GM23338 (cell line): Measurements from ENCODE around the gene CTU1. TPM values are rescaled to one million over a fixed set of nuclear protein-coding genes. Genes with fewer than 3 reads are reported as not detected.

Source experiments
- ATAC-seq: fragments of 200-7000 bp; cut with Tn5 transposase; 3 replicates; pipeline ENCODE4 v1.9.1; 2020
- DNase-seq: peaks from one replicate; pipeline ENCODE4 v3.0.0-alpha.2; 2015; ENCODE audit warnings: low spot score
- H2AFZ ChIP-seq: fragments of 200-600 bp; sonication (generic); 2 replicates; pipeline ENCODE4 v1.8.0; 2016; ENCODE audit warnings: antibody characterized with exemption, mild to moderate bottlenecking, moderate library complexity
- H3F3A ChIP-seq: fragments of 200-600 bp; sonication (generic); replicated peaks from 2 replicates; pipeline ENCODE4 v1.8.0; 2017; ENCODE audit warnings: antibody characterized with exemption, mixed run types, low read depth
- H3K27ac ChIP-seq: fragments of 200-600 bp; sonication (generic); 2 replicates; pipeline ENCODE4 v1.6.1; 2016; ENCODE audit warnings: low read depth
- H3K27me3 ChIP-seq: fragments of 200-600 bp; sonication (generic); 2 replicates; pipeline ENCODE4 v1.8.0; 2016; ENCODE audit warnings: mild to moderate bottlenecking, mixed run types, moderate library complexity; ENCODE audit not compliant: insufficient read depth
- H3K36me3 ChIP-seq: fragments of 200-600 bp; sonication (generic); 2 replicates; pipeline ENCODE4 v1.8.0; 2016; ENCODE audit warnings: mild to moderate bottlenecking; ENCODE audit not compliant: insufficient read depth
- H3K4me1 ChIP-seq: fragments of 200-600 bp; sonication (generic); 2 replicates; pipeline ENCODE4 v1.8.0; 2016; ENCODE audit warnings: mild to moderate bottlenecking, moderate library complexity; ENCODE audit not compliant: insufficient read depth
- H3K4me2 ChIP-seq: fragments of 200-600 bp; sonication (generic); 2 replicates; pipeline ENCODE4 v1.7.1; 2017; ENCODE audit warnings: mixed run types
- H3K4me3 ChIP-seq: fragments of 200-600 bp; sonication (generic); 2 replicates; pipeline ENCODE4 v1.6.1; 2016; ENCODE audit warnings: mixed run types
- H3K79me2 ChIP-seq: fragments of 200-600 bp; sonication (generic); replicated peaks from 2 replicates; pipeline ENCODE4 v1.8.0; 2017; ENCODE audit warnings: mild to moderate bottlenecking; ENCODE audit not compliant: insufficient read depth
- H3K9me2 ChIP-seq: fragments of 200-600 bp; sonication (generic); 2 replicates; pipeline ENCODE4 v1.8.0; 2017; ENCODE audit not compliant: insufficient read depth
- H4K20me1 ChIP-seq: fragments of 200-600 bp; sonication (generic); replicated peaks from 2 replicates; pipeline ENCODE4 v1.8.0; 2017; ENCODE audit warnings: mild to moderate bottlenecking; ENCODE audit not compliant: insufficient read depth
- H3K27ac Mint-ChIP-seq: 2 replicates; pipeline ENCODE4 v1.8.0; 2020; ENCODE audit warnings: inconsistent platforms, mild to moderate bottlenecking, moderate library complexity, mixed read lengths
- H3K27me3 Mint-ChIP-seq: 3 replicates; pipeline ENCODE4 v1.8.0; 2022; ENCODE audit warnings: low read depth, mild to moderate bottlenecking, moderate library complexity, mixed read lengths, inconsistent platforms; ENCODE audit not compliant: insufficient read depth, poor library complexity
- H3K36me3 Mint-ChIP-seq: 3 replicates; pipeline ENCODE4 v1.8.0; 2021; ENCODE audit warnings: low read depth, mild to moderate bottlenecking, inconsistent platforms, moderate library complexity, mixed read lengths
- H3K4me1 Mint-ChIP-seq: 3 replicates; pipeline ENCODE4 v1.8.0; 2020; ENCODE audit warnings: mild to moderate bottlenecking, inconsistent platforms, mixed read lengths
- H3K4me3 Mint-ChIP-seq: 3 replicates; pipeline ENCODE4 v1.8.0; 2021; ENCODE audit warnings: moderate library complexity, mild to moderate bottlenecking, inconsistent platforms, mixed read lengths
- H3K9me3 Mint-ChIP-seq: 3 replicates; pipeline ENCODE4 v1.8.0; 2020; ENCODE audit warnings: moderate library complexity, mild to moderate bottlenecking, inconsistent platforms, mixed read lengths
- CREB1 ChIP-seq: fragments of 250-450 bp; sonication (Bioruptor Pico); IDR thresholded peaks from 2 replicates; pipeline ENCODE4 v1.5.0; 2020; ENCODE audit warnings: low read depth, mild to moderate bottlenecking, moderate library complexity
- CTCF ChIP-seq, 2 experiments: fragments of 200-600 bp in 1 of 2; sonication (generic) in 1 of 2; conservative IDR thresholded peaks; 2 replicates each; pipeline versions ENCODE4 v1.5.1 to v1.6.1; 2016 to 2017; ENCODE audit warnings: antibody characterized with exemption in 2 of 2, low read depth in 2 of 2, mild to moderate bottlenecking in 2 of 2, moderate library complexity in 1 of 2
- EZH2 ChIP-seq: fragments of 200-600 bp; sonication (generic); IDR thresholded peaks from one replicate; pipeline ENCODE4 v1.8.0; 2017; ENCODE audit warnings: antibody characterized with exemption, mild to moderate bottlenecking, low read depth; ENCODE audit not compliant: unreplicated experiment
- EZH2phosphoT487 ChIP-seq: fragments of 200-600 bp; sonication (generic); IDR thresholded peaks from one replicate; pipeline ENCODE4 v1.8.1; 2018; ENCODE audit warnings: antibody characterized with exemption; ENCODE audit not compliant: unreplicated experiment
- JUNB ChIP-seq: IDR thresholded peaks from one replicate; pipeline ENCODE4 v1.6.1; 2016; ENCODE audit warnings: antibody characterized with exemption; ENCODE audit not compliant: unreplicated experiment
- NANOG ChIP-seq: IDR thresholded peaks from 2 replicates; pipeline ENCODE4 v1.6.1; 2016; ENCODE audit warnings: antibody characterized with exemption, borderline replicate concordance
- POLR2AphosphoS5 ChIP-seq: IDR thresholded peaks from 2 replicates; pipeline ENCODE4 v1.6.1; 2016; ENCODE audit warnings: antibody characterized with exemption, low read depth
- REST ChIP-seq: IDR thresholded peaks from one replicate; pipeline ENCODE4 v1.6.1; 2018; ENCODE audit warnings: antibody characterized with exemption; ENCODE audit not compliant: unreplicated experiment
- STAT1 ChIP-seq: IDR thresholded peaks from one replicate; pipeline ENCODE4 v1.6.1; 2016; ENCODE audit warnings: antibody characterized with exemption; ENCODE audit not compliant: unreplicated experiment
- ZNF114 ChIP-seq: fragments of 250-450 bp; sonication (Bioruptor Pico); IDR thresholded peaks from 2 replicates; pipeline ENCODE4 v1.5.0; 2020; ENCODE audit warnings: mild to moderate bottlenecking, moderate library complexity
- ZNF331 ChIP-seq: fragments of 250-450 bp; sonication (Bioruptor Pico); IDR thresholded peaks from 2 replicates; pipeline ENCODE4 v1.5.0; 2020; ENCODE audit warnings: low read depth, mild to moderate bottlenecking, moderate library complexity
- polyA plus RNA-seq: library from polyadenylated mRNA; unstranded; fragments of >200 nt; fragmentation: Nextera tagmentation; extraction: Ambion mirVana; gene quantifications from 2 replicates; pipeline ENCODE4 v1.2.1, GENCODE V29; 2016
- total RNA-seq: library from RNA; depleted of rRNA; stranded (reverse); fragments of >200 nt; shearing (Covaris generic); gene quantifications from 2 replicates; pipeline ENCODE4 v1.2.3, GENCODE V29; 2014
- TF ChIP-seq, protein P1 (sequence below): IDR thresholded peaks from 2 replicates; pipeline ENCODE4 v1.6.1; 2016; ENCODE audit warnings: antibody characterized with exemption
- TF ChIP-seq, protein P2 (sequence below): fragments of 250-450 bp; sonication (Bioruptor Pico); IDR thresholded peaks from 2 replicates; pipeline ENCODE4 v1.5.0; 2020; ENCODE audit warnings: mild to moderate bottlenecking, moderate library complexity

The CTU1 gene
- total and polyA plus RNA-seq, 2 experiments from 2014 or later: 3.7 to 18.8 TPM

DNA sequence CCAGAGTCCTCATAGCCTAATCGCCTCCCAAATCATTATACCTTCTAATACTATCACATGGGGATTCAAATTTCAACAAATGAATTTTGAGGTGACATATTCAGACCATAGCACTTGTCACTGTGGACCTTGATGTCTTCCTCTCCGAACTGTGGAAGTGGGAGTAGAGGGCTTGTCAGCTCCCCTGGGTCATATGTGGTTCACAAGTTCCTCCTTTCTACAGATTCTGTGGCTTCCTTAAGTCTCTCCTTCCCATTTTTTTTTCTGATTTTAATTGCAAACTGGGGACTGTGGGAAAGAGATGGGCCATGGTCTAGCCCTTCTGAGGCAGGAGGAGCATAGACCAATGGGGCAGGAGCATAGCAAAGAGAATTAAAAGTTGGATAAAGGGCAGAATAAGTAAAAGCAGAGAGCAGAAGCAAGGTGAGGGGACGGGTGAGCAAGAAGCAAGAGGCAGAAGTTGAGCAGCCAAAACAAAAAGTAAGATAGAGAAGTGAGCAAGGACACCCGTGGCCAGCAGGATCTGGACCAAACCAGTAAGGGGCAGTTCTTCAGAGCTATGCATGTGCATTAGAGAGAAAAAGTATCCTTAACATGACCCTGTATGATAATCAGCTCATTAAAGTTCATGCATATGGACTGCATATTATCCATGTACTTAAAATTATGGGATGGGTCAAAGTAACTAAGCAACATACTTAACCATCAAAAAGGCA is 31.2 kb upstream of the CTU1 start:
- Mint-ChIP-seq H3K27ac (no peak overlapping the region), H3K27me3 (peaks cover 29% of the 10 kb centered on the region), H3K4me3 (no peak overlapping the region), H3K4me1 (peaks cover 31% of the 10 kb centered on the region), H3K36me3 (no peaks in the 10 kb centered on the region), H3K9me3 (peaks cover 3% of the 10 kb centered on the region; the same call in 2 of the 3 replicates)
- no peaks in the 10 kb centered on the region for H3K36me3 ChIP-seq
- H3K4me3 ChIP-seq: no peak overlapping the region
- TF ChIP-seq EZH2 (no peak), STAT1 (no peak), NANOG (no peak), CTCF (conservative IDR thresholded peaks at IDR 0.05; ENCODE audit: low read depth in 2 of 2) (no peak), ZNF114 (CRISPR knock-in tag) (no peak), JUNB (no peak), CREB1 (CRISPR knock-in tag) (no peak), EZH2phosphoT487 (no peak), POLR2AphosphoS5 (no peak), ZNF331 (no peak), REST (no peak)
- TF ChIP-seq, protein P1, sequence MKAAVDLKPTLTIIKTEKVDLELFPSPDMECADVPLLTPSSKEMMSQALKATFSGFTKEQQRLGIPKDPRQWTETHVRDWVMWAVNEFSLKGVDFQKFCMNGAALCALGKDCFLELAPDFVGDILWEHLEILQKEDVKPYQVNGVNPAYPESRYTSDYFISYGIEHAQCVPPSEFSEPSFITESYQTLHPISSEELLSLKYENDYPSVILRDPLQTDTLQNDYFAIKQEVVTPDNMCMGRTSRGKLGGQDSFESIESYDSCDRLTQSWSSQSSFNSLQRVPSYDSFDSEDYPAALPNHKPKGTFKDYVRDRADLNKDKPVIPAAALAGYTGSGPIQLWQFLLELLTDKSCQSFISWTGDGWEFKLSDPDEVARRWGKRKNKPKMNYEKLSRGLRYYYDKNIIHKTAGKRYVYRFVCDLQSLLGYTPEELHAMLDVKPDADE: no peak
- TF ChIP-seq, protein P2, sequence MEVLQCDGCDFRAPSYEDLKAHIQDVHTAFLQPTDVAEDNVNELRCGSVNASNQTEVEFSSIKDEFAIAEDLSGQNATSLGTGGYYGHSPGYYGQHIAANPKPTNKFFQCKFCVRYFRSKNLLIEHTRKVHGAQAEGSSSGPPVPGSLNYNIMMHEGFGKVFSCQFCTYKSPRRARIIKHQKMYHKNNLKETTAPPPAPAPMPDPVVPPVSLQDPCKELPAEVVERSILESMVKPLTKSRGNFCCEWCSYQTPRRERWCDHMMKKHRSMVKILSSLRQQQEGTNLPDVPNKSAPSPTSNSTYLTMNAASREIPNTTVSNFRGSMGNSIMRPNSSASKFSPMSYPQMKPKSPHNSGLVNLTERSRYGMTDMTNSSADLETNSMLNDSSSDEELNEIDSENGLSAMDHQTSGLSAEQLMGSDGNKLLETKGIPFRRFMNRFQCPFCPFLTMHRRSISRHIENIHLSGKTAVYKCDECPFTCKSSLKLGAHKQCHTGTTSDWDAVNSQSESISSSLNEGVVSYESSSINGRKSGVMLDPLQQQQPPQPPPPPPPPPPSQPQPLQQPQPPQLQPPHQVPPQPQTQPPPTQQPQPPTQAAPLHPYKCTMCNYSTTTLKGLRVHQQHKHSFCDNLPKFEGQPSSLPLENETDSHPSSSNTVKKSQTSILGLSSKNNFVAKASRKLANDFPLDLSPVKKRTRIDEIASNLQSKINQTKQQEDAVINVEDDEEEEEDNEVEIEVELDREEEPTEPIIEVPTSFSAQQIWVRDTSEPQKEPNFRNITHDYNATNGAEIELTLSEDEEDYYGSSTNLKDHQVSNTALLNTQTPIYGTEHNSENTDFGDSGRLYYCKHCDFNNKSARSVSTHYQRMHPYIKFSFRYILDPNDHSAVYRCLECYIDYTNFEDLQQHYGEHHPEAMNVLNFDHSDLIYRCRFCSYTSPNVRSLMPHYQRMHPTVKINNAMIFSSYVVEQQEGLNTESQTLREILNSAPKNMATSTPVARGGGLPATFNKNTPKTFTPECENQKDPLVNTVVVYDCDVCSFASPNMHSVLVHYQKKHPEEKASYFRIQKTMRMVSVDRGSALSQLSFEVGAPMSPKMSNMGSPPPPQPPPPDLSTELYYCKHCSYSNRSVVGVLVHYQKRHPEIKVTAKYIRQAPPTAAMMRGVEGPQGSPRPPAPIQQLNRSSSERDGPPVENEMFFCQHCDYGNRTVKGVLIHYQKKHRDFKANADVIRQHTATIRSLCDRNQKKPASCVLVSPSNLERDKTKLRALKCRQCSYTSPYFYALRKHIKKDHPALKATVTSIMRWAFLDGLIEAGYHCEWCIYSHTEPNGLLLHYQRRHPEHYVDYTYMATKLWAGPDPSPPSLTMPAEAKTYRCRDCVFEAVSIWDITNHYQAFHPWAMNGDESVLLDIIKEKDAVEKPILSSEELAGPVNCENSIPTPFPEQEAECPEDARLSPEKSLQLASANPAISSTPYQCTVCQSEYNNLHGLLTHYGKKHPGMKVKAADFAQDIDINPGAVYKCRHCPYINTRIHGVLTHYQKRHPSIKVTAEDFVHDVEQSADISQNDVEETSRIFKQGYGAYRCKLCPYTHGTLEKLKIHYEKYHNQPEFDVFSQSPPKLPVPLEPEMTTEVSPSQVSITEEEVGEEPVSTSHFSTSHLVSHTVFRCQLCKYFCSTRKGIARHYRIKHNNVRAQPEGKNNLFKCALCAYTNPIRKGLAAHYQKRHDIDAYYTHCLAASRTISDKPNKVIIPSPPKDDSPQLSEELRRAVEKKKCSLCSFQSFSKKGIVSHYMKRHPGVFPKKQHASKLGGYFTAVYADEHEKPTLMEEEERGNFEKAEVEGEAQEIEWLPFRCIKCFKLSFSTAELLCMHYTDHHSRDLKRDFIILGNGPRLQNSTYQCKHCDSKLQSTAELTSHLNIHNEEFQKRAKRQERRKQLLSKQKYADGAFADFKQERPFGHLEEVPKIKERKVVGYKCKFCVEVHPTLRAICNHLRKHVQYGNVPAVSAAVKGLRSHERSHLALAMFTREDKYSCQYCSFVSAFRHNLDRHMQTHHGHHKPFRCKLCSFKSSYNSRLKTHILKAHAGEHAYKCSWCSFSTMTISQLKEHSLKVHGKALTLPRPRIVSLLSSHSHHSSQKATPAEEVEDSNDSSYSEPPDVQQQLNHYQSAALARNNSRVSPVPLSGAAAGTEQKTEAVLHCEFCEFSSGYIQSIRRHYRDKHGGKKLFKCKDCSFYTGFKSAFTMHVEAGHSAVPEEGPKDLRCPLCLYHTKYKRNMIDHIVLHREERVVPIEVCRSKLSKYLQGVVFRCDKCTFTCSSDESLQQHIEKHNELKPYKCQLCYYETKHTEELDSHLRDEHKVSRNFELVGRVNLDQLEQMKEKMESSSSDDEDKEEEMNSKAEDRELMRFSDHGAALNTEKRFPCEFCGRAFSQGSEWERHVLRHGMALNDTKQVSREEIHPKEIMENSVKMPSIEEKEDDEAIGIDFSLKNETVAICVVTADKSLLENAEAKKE (CRISPR knock-in tag): no peak
- ATAC-seq (no peak), DNase-seq (no peak)
- H3F3A ChIP-seq: no peaks in the 10 kb centered on the region
- no peak overlapping the region for H3K27ac ChIP-seq
- H3K79me2 ChIP-seq: no peaks in the 10 kb centered on the region
- no peaks in the 10 kb centered on the region for H3K9me2 ChIP-seq
- no peak overlapping the region for H3K4me2 ChIP-seq
- no peaks in the 10 kb centered on the region for H4K20me1 ChIP-seq
- peaks cover 14% of the 10 kb centered on the region for H3K4me1 ChIP-seq
- H3K27me3 ChIP-seq: no peaks in the 10 kb centered on the region
- no peak overlapping the region for H2AFZ ChIP-seq
